ENCODE measurements around the gene ST6GALNAC4. TPM values are rescaled to one million over a fixed set of nuclear protein-coding genes. Genes with fewer than 3 reads are reported as not detected.

ST6GALNAC4 gene
- total RNA-seq, 1 experiment from 2014 or later: 25.7 TPM

DNA sequence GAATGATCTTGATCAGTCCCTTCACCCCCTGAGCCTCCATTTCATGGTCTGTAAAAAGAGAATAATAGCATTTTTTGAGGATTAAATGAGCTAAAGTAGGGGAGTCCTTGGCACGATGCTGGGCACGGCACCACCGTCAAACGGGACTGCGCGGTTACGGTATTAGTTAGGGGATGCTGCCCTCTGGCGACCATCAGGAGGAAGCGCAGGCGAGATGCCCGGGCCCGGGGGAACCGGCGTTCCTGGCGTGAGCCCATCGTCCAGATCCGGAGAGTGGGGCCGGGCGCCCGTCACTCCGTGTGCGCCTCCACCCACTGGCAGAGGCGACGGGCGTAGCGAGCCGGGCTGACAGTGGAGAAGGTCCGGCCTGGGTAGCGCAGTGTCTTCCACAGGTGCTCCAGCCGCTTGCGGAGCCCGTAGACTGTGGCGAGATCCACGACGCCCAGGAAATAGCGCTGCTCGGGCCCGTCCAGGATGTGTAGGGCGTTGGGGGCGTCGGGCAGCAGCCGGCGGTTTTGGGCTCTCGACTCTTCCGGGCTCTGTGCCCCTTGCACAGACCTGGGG, 4.8 kb upstream of the ST6GALNAC4 start (continued):
- TF ChIP-seq, protein P1, sequence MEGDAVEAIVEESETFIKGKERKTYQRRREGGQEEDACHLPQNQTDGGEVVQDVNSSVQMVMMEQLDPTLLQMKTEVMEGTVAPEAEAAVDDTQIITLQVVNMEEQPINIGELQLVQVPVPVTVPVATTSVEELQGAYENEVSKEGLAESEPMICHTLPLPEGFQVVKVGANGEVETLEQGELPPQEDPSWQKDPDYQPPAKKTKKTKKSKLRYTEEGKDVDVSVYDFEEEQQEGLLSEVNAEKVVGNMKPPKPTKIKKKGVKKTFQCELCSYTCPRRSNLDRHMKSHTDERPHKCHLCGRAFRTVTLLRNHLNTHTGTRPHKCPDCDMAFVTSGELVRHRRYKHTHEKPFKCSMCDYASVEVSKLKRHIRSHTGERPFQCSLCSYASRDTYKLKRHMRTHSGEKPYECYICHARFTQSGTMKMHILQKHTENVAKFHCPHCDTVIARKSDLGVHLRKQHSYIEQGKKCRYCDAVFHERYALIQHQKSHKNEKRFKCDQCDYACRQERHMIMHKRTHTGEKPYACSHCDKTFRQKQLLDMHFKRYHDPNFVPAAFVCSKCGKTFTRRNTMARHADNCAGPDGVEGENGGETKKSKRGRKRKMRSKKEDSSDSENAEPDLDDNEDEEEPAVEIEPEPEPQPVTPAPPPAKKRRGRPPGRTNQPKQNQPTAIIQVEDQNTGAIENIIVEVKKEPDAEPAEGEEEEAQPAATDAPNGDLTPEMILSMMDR (IDR thresholded peaks at IDR 0.05): peak; percentile 95
- TF ChIP-seq ZNF423 (CRISPR knock-in tag; IDR thresholded peaks at IDR 0.05): no peak
- TF ChIP-seq FOXJ3 (CRISPR knock-in tag; IDR thresholded peaks at IDR 0.05; ENCODE audit: borderline replicate concordance): no peak
- no peak for TF ChIP-seq ZNF263 (CRISPR knock-in tag; IDR thresholded peaks at IDR 0.05; ENCODE audit: low read depth)
- TF ChIP-seq, protein P2, sequence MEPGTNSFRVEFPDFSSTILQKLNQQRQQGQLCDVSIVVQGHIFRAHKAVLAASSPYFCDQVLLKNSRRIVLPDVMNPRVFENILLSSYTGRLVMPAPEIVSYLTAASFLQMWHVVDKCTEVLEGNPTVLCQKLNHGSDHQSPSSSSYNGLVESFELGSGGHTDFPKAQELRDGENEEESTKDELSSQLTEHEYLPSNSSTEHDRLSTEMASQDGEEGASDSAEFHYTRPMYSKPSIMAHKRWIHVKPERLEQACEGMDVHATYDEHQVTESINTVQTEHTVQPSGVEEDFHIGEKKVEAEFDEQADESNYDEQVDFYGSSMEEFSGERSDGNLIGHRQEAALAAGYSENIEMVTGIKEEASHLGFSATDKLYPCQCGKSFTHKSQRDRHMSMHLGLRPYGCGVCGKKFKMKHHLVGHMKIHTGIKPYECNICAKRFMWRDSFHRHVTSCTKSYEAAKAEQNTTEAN (CRISPR knock-in tag; IDR thresholded peaks at IDR 0.05): no peak
- TF ChIP-seq PRRX2 (CRISPR knock-in tag; IDR thresholded peaks at IDR 0.05): no peak
- TF ChIP-seq, protein P3, sequence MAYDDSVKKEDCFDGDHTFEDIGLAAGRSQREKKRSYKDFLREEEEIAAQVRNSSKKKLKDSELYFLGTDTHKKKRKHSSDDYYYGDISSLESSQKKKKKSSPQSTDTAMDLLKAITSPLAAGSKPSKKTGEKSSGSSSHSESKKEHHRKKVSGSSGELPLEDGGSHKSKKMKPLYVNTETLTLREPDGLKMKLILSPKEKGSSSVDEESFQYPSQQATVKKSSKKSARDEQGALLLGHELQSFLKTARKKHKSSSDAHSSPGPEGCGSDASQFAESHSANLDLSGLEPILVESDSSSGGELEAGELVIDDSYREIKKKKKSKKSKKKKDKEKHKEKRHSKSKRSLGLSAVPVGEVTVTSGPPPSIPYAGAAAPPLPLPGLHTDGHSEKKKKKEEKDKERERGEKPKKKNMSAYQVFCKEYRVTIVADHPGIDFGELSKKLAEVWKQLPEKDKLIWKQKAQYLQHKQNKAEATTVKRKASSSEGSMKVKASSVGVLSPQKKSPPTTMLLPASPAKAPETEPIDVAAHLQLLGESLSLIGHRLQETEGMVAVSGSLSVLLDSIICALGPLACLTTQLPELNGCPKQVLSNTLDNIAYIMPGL (CRISPR knock-in tag; IDR thresholded peaks at IDR 0.05): 0 out of 2 replicates have a peak, but pooled peaks have one; percentile 36
- TF ChIP-seq, protein P4, sequence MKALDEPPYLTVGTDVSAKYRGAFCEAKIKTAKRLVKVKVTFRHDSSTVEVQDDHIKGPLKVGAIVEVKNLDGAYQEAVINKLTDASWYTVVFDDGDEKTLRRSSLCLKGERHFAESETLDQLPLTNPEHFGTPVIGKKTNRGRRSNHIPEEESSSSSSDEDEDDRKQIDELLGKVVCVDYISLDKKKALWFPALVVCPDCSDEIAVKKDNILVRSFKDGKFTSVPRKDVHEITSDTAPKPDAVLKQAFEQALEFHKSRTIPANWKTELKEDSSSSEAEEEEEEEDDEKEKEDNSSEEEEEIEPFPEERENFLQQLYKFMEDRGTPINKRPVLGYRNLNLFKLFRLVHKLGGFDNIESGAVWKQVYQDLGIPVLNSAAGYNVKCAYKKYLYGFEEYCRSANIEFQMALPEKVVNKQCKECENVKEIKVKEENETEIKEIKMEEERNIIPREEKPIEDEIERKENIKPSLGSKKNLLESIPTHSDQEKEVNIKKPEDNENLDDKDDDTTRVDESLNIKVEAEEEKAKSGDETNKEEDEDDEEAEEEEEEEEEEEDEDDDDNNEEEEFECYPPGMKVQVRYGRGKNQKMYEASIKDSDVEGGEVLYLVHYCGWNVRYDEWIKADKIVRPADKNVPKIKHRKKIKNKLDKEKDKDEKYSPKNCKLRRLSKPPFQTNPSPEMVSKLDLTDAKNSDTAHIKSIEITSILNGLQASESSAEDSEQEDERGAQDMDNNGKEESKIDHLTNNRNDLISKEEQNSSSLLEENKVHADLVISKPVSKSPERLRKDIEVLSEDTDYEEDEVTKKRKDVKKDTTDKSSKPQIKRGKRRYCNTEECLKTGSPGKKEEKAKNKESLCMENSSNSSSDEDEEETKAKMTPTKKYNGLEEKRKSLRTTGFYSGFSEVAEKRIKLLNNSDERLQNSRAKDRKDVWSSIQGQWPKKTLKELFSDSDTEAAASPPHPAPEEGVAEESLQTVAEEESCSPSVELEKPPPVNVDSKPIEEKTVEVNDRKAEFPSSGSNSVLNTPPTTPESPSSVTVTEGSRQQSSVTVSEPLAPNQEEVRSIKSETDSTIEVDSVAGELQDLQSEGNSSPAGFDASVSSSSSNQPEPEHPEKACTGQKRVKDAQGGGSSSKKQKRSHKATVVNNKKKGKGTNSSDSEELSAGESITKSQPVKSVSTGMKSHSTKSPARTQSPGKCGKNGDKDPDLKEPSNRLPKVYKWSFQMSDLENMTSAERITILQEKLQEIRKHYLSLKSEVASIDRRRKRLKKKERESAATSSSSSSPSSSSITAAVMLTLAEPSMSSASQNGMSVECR (CRISPR knock-in tag; IDR thresholded peaks at IDR 0.05; ENCODE audit: borderline replicate concordance): no peak
- TF ChIP-seq, protein P5, sequence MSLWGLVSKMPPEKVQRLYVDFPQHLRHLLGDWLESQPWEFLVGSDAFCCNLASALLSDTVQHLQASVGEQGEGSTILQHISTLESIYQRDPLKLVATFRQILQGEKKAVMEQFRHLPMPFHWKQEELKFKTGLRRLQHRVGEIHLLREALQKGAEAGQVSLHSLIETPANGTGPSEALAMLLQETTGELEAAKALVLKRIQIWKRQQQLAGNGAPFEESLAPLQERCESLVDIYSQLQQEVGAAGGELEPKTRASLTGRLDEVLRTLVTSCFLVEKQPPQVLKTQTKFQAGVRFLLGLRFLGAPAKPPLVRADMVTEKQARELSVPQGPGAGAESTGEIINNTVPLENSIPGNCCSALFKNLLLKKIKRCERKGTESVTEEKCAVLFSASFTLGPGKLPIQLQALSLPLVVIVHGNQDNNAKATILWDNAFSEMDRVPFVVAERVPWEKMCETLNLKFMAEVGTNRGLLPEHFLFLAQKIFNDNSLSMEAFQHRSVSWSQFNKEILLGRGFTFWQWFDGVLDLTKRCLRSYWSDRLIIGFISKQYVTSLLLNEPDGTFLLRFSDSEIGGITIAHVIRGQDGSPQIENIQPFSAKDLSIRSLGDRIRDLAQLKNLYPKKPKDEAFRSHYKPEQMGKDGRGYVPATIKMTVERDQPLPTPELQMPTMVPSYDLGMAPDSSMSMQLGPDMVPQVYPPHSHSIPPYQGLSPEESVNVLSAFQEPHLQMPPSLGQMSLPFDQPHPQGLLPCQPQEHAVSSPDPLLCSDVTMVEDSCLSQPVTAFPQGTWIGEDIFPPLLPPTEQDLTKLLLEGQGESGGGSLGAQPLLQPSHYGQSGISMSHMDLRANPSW (CRISPR knock-in tag; conservative IDR thresholded peaks at IDR 0.05; ENCODE audit: low read depth): no peak
- TF ChIP-seq, protein P6, sequence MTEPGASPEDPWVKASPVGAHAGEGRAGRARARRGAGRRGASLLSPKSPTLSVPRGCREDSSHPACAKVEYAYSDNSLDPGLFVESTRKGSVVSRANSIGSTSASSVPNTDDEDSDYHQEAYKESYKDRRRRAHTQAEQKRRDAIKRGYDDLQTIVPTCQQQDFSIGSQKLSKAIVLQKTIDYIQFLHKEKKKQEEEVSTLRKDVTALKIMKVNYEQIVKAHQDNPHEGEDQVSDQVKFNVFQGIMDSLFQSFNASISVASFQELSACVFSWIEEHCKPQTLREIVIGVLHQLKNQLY (CRISPR knock-in tag; IDR thresholded peaks at IDR 0.05): no peak
- peak; percentile 89 for TF ChIP-seq GTF2I (CRISPR knock-in tag; conservative IDR thresholded peaks at IDR 0.05)
- no peak for TF ChIP-seq TEAD4 (CRISPR knock-in tag; IDR thresholded peaks at IDR 0.05)
- TF ChIP-seq, protein P7, sequence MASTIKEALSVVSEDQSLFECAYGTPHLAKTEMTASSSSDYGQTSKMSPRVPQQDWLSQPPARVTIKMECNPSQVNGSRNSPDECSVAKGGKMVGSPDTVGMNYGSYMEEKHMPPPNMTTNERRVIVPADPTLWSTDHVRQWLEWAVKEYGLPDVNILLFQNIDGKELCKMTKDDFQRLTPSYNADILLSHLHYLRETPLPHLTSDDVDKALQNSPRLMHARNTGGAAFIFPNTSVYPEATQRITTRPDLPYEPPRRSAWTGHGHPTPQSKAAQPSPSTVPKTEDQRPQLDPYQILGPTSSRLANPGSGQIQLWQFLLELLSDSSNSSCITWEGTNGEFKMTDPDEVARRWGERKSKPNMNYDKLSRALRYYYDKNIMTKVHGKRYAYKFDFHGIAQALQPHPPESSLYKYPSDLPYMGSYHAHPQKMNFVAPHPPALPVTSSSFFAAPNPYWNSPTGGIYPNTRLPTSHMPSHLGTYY (CRISPR knock-in tag; IDR thresholded peaks at IDR 0.05): no peak
- TF ChIP-seq, protein P8, sequence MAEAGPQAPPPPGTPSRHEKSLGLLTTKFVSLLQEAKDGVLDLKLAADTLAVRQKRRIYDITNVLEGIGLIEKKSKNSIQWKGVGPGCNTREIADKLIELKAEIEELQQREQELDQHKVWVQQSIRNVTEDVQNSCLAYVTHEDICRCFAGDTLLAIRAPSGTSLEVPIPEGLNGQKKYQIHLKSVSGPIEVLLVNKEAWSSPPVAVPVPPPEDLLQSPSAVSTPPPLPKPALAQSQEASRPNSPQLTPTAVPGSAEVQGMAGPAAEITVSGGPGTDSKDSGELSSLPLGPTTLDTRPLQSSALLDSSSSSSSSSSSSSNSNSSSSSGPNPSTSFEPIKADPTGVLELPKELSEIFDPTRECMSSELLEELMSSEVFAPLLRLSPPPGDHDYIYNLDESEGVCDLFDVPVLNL (CRISPR knock-in tag; IDR thresholded peaks at IDR 0.05; ENCODE audit: borderline replicate concordance, low read depth): no peak
- TF ChIP-seq, protein P9, sequence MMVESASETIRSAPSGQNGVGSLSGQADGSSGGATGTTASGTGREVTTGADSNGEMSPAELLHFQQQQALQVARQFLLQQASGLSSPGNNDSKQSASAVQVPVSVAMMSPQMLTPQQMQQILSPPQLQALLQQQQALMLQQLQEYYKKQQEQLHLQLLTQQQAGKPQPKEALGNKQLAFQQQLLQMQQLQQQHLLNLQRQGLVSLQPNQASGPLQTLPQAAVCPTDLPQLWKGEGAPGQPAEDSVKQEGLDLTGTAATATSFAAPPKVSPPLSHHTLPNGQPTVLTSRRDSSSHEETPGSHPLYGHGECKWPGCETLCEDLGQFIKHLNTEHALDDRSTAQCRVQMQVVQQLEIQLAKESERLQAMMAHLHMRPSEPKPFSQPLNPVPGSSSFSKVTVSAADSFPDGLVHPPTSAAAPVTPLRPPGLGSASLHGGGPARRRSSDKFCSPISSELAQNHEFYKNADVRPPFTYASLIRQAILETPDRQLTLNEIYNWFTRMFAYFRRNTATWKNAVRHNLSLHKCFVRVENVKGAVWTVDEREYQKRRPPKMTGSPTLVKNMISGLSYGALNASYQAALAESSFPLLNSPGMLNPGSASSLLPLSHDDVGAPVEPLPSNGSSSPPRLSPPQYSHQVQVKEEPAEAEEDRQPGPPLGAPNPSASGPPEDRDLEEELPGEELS (CRISPR knock-in tag; IDR thresholded peaks at IDR 0.05): no peak
- TF ChIP-seq CREM (CRISPR knock-in tag; IDR thresholded peaks at IDR 0.05): no peak

All from WTC11 (cell line).